MM.1S (cell line): Measurements from ENCODE around the gene B4GALT6.

Experiments
- DNase-seq: peaks from one replicate; pipeline ENCODE4 v3.0.0-alpha.2; 2015
- H2AFZ ChIP-seq: fragments of 300-600 bp; sonication (generic); 2 replicates; pipeline ENCODE4 v1.6.0; 2016; ENCODE audit warnings: antibody characterized with exemption, low read length
- H3F3A ChIP-seq: fragments of 300-600 bp; sonication (generic); 2 replicates; pipeline ENCODE4 v1.6.1; 2016; ENCODE audit warnings: mild to moderate bottlenecking, antibody characterized with exemption, low read length, moderate library complexity, mixed read lengths; ENCODE audit not compliant: insufficient read depth
- H3K27ac ChIP-seq: fragments of 300-600 bp; sonication (generic); 2 replicates; pipeline ENCODE4 v1.5.1; 2016; ENCODE audit warnings: mild to moderate bottlenecking, low read length
- H3K27me3 ChIP-seq: fragments of 300-600 bp; sonication (generic); replicated peaks from 2 replicates; pipeline ENCODE4 v1.6.0; 2016; ENCODE audit warnings: low read length; ENCODE audit not compliant: insufficient read depth
- H3K36me3 ChIP-seq: fragments of 300-600 bp; sonication (generic); replicated peaks from 2 replicates; pipeline ENCODE4 v1.6.1; 2016; ENCODE audit warnings: mild to moderate bottlenecking, low read length, mixed read lengths; ENCODE audit not compliant: insufficient read depth
- H3K4me1 ChIP-seq: fragments of 300-600 bp; sonication (generic); 2 replicates; pipeline ENCODE4 v1.6.1; 2016; ENCODE audit warnings: low read length, mixed read lengths
- H3K4me2 ChIP-seq: fragments of 300-600 bp; sonication (generic); 2 replicates; pipeline ENCODE4 v1.6.0; 2016; ENCODE audit warnings: low read depth, low read length
- H3K4me3 ChIP-seq: fragments of 300-600 bp; sonication (generic); 2 replicates; pipeline ENCODE4 v1.5.1; 2016; ENCODE audit warnings: low read length, mixed read lengths
- H3K79me2 ChIP-seq: fragments of 300-600 bp; sonication (generic); 2 replicates; pipeline ENCODE4 v1.6.1; 2016; ENCODE audit warnings: mixed run types, low read length, mixed read lengths
- H3K9ac ChIP-seq: fragments of 300-600 bp; sonication (generic); 2 replicates; pipeline ENCODE4 v1.6.1; 2016; ENCODE audit warnings: low read length, mixed read lengths
- H3K9me2 ChIP-seq: fragments of 300-600 bp; sonication (generic); replicated peaks from 2 replicates; pipeline ENCODE4 v1.6.1; 2016; ENCODE audit warnings: mild to moderate bottlenecking, low read length, mixed read lengths; ENCODE audit not compliant: insufficient read depth
- H3K9me3 ChIP-seq: fragments of 300-600 bp; sonication (generic); replicated peaks from 2 replicates; pipeline ENCODE4 v1.6.1; 2016; ENCODE audit warnings: mild to moderate bottlenecking, low read length, mixed read lengths; ENCODE audit not compliant: insufficient read depth
- H4K20me1 ChIP-seq: fragments of 300-600 bp; sonication (generic); 2 replicates; pipeline ENCODE4 v1.6.1; 2016; ENCODE audit warnings: mild to moderate bottlenecking, low read length, moderate library complexity, mixed read lengths; ENCODE audit not compliant: insufficient read depth
- EZH2 ChIP-seq: fragments of 300-600 bp; sonication (generic); optimal IDR thresholded peaks from 2 replicates; pipeline ENCODE3; 2017; ENCODE audit warnings: low read depth, mild to moderate bottlenecking, antibody characterized with exemption, low read length, mixed read lengths
- EZH2phosphoT487 ChIP-seq: fragments of 300-600 bp; sonication (generic); IDR thresholded peaks from 2 replicates; pipeline ENCODE4 v1.6.1; 2018; ENCODE audit warnings: antibody characterized with exemption, low read length
- TF ChIP-seq, protein P1 (sequence below): fragments of 300-600 bp; sonication (generic); IDR thresholded peaks from 2 replicates; pipeline ENCODE4 v1.5.1; 2016; ENCODE audit warnings: antibody characterized with exemption, low read length, mixed read lengths

The B4GALT6 gene

DNA sequence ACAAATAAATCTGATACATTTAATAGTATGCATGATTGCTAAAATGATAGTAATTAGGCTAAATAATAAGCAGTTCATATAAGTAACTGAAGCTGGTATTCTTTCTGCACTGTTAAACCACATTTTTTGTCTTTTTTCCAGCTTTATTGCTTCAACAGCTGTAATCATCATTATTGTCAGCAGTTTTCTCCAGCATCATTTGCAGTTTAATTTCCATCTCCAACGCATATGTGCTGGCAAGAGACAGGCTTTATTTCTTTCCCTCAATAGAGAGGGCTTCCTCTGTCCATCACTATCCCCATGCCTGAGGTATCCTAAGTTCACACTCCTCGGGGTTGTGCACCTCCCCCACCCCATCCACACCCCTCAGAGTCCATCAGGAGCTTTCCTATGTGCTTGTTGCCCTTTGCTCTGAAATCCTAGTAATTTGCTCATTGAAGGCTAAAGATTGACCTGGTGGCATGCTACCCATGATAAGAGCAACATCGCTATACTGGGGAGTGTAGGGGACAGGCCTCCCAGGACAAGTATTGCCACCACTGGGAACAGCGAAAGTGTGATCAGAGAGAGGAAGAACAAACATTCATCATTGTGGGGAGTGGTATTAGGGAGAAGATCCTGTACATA, 37.1 kb downstream of the B4GALT6 start:
- DNase-seq: no peak
- Histone ChIP-seq H4K20me1 (no peaks in the 10 kb centered on the region), H3K27ac (no peak overlapping the region), H3K4me1 (no peaks in the 10 kb centered on the region), H3K36me3 (no peaks in the 10 kb centered on the region), H3K9me3 (no peaks in the 10 kb centered on the region), H3F3A (no peaks in the 10 kb centered on the region), H3K4me2 (no peak overlapping the region), H3K79me2 (no peaks in the 10 kb centered on the region), H3K4me3 (no peak overlapping the region), H3K27me3 (no peaks in the 10 kb centered on the region), H3K9ac (no peak overlapping the region), H3K9me2 (no peaks in the 10 kb centered on the region), H2AFZ (no peak overlapping the region)
- no peak for TF ChIP-seq EZH2
- TF ChIP-seq, protein P1, sequence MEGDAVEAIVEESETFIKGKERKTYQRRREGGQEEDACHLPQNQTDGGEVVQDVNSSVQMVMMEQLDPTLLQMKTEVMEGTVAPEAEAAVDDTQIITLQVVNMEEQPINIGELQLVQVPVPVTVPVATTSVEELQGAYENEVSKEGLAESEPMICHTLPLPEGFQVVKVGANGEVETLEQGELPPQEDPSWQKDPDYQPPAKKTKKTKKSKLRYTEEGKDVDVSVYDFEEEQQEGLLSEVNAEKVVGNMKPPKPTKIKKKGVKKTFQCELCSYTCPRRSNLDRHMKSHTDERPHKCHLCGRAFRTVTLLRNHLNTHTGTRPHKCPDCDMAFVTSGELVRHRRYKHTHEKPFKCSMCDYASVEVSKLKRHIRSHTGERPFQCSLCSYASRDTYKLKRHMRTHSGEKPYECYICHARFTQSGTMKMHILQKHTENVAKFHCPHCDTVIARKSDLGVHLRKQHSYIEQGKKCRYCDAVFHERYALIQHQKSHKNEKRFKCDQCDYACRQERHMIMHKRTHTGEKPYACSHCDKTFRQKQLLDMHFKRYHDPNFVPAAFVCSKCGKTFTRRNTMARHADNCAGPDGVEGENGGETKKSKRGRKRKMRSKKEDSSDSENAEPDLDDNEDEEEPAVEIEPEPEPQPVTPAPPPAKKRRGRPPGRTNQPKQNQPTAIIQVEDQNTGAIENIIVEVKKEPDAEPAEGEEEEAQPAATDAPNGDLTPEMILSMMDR: no peak
- TF ChIP-seq EZH2phosphoT487: no peak

DNA sequence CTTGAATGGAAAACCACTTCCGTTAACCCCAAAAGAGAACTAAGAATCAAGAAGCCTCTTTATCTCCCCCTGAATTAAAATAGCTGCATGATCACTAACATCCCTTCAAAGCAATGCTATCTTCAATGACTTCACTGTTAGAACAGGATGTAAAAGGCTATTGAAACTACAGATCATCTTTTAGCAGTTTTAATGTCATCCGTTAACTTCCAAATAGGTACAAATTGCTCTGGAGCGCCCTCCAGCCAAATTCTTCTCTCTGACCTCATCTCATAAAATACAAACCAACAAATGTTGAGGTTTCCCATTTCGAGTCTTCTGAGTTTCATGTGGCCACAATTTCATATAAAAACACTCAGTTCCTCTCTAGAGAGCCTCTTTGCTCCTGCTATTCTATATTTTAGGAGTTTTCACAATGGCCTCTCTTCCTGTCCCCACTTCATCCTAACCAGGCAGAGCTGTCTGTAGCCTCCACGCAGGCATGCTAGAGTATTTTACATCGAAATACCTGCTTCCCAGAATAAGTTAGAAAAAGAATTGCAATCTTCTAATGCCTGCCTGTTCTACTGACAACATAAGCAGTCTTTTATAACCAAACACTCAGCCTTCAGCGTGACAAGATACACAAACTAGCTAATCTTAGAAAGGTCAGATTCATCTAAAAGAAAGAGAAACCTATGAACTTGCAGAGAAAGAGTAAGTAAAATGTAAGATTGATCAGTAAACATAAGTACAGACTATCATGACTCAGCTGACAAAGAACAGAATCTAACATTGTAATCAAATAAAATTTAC, 37.9 kb downstream of the B4GALT6 start:
- no peaks in the 10 kb centered on the region for H3K79me2 ChIP-seq
- H3K9ac ChIP-seq: no peak overlapping the region
- H3K9me3 ChIP-seq: no peaks in the 10 kb centered on the region
- H3K27me3 ChIP-seq: no peaks in the 10 kb centered on the region
- H3K4me1 ChIP-seq: no peaks in the 10 kb centered on the region
- no peaks in the 10 kb centered on the region for H3F3A ChIP-seq
- H3K36me3 ChIP-seq: no peaks in the 10 kb centered on the region
- no peaks in the 10 kb centered on the region for H4K20me1 ChIP-seq
- no peak overlapping the region for H3K27ac ChIP-seq
- no peak overlapping the region for H3K4me3 ChIP-seq
- no peak overlapping the region for H2AFZ ChIP-seq
- no peak for TF ChIP-seq EZH2
- no peaks in the 10 kb centered on the region for H3K9me2 ChIP-seq
- H3K4me2 ChIP-seq: no peak overlapping the region
- DNase-seq: no peak

DNA sequence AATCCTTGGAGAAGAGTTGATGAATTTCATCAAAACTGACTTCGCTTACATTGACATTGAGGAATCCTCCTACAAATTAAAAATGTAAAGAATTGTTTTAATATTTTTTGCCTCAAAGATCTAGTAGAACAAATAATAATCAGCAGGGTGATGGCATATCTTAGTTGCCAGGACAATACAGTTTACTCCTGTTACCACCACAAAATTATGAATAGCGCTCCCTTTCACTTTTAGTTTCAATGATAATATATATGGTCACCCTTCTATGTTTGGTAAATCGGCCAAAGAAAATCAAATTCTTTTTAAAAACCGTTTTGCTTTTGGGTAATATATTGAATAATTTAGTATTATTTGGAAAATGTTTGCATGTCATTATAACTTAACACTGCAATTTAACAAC, 39.0 kb downstream of the B4GALT6 start:
- no peak overlapping the region for H3K27ac ChIP-seq
- no peak for DNase-seq

More for the DNA sequence above, 39.0 kb downstream of the B4GALT6 start:
- H3K27me3 ChIP-seq: no peaks in the 10 kb centered on the region
- H3K9me3 ChIP-seq: no peaks in the 10 kb centered on the region
- no peaks in the 10 kb centered on the region for H4K20me1 ChIP-seq
- no peak overlapping the region for H3K4me3 ChIP-seq
- no peak overlapping the region for H3K9ac ChIP-seq
- no peaks in the 10 kb centered on the region for H3K9me2 ChIP-seq
- no peaks in the 10 kb centered on the region for H3K36me3 ChIP-seq
- H3K4me2 ChIP-seq: no peak overlapping the region
- no peaks in the 10 kb centered on the region for H3K4me1 ChIP-seq
- H3K79me2 ChIP-seq: no peaks in the 10 kb centered on the region
- TF ChIP-seq EZH2phosphoT487 (no peak), EZH2 (no peak)
- TF ChIP-seq, protein P1: no peak
- no peak overlapping the region for H2AFZ ChIP-seq
- no peaks in the 10 kb centered on the region for H3F3A ChIP-seq
